NCI-H748 (cell line): ENCODE results near the gene JMJD6.
A peak's percentile ranks its signal among the peaks of the same experiment; 100 is the strongest.
"Not testable (repeated sequence)": the region's sequence is repeated elsewhere in the genome, so short reads cannot be mapped to it uniquely, and the experiment has no call there.

Source experiments
- DNase-seq: peaks from one replicate; lab custom pipeline; 2025; ENCODE audit not compliant: unreplicated experiment; lab: John Stamatoyannopoulos, UW

The JMJD6 gene

GRCh38 chr17:76726231-76726775 lies at the start of gene JMJD6:
TSS of gene JMJD6 (minus strand) at chr17:76726606. CDS start at chr17:76726475, 131 bp downstream.
- peak; percentile 94 for DNase-seq

GRCh38 chr17:76775021-76775600 lies 48.7 kb upstream of the JMJD6 start:
- no peak for DNase-seq

- peak; percentile 18 for DNase-seq
These were observed 46.6 kb upstream of the JMJD6 start for GRCh38 chr17:76772842-76773525.

GRCh38 chr17:76758570-76758969 lies 32.2 kb upstream of the JMJD6 start:
- DNase-seq = no peak

- DNase-seq = no peak
These were observed 30.9 kb upstream of the JMJD6 start for GRCh38 chr17:76757256-76757655.

GRCh38 chr17:76755285-76755684 lies 28.9 kb upstream of the JMJD6 start:
- DNase-seq = no peak

- no peak for DNase-seq
These were observed 26.9 kb upstream of the JMJD6 start for GRCh38 chr17:76753061-76753961.

GRCh38 chr17:76752006-76752405 lies 25.6 kb upstream of the JMJD6 start:
- DNase-seq = no peak

- DNase-seq = no peak
These were observed 25.1 kb upstream of the JMJD6 start for GRCh38 chr17:76751416-76751993.

- DNase-seq = no peak
These were observed 22.3 kb upstream of the JMJD6 start for GRCh38 chr17:76748657-76749056.

GRCh38 chr17:76747716-76748363 lies 21.4 kb upstream of the JMJD6 start:
- no peak for DNase-seq

- not testable (repeated sequence) for DNase-seq
These were observed 19.4 kb upstream of the JMJD6 start for GRCh38 chr17:76745785-76746184.

- no peak for DNase-seq
These were observed 18.3 kb upstream of the JMJD6 start for GRCh38 chr17:76744747-76745146.

GRCh38 chr17:76742958-76743357 lies 16.6 kb upstream of the JMJD6 start:
- no peak for DNase-seq

- no peak for DNase-seq
These were observed 14.1 kb upstream of the JMJD6 start for GRCh38 chr17:76740329-76741118.

GRCh38 chr17:76739568-76740115 lies 13.2 kb upstream of the JMJD6 start:
- DNase-seq = not testable (repeated sequence)

- no peak for DNase-seq
These were observed 12.1 kb upstream of the JMJD6 start for GRCh38 chr17:76738468-76738850.

- DNase-seq = peak; percentile 92
These were observed 11.5 kb upstream of the JMJD6 start, which contains the start of gene MFSD11 for GRCh38 chr17:76737676-76738467. TSS of gene MFSD11 (plus strand) at chr17:76738119. CDS start at chr17:76738353, 234 bp downstream.
